Natural killer cell (primary cell): Measurements from ENCODE around the gene TCP11. TPM values are rescaled to one million over a fixed set of nuclear protein-coding genes. Genes with fewer than 3 reads are reported as not detected.

Experiments
- ATAC-seq, 3 donors: fragments of 150-1000 bp in 2 of 3; fragments of 200-7000 bp in 1 of 3; cut with Tn5 transposase; 1 replicate in 1 of 3; 2 replicates in 2 of 3; pipeline ENCODE4 v1.10.0; 2021; ENCODE audit warnings: mild to moderate bottlenecking in 2 of 3, moderate library complexity in 2 of 3
- DNase-seq, 2 donors: peaks; one replicate each; pipeline versions ENCODE4 v3.0.0 to v3.0.0-alpha.2; 2013 to 2021; ENCODE audit warnings: mixed read lengths in 1 of 2
- H3K27ac ChIP-seq: one replicate; pipeline ENCODE4 v1.5.1; 2013; ENCODE audit warnings: mild to moderate bottlenecking, low read length
- H3K27me3 ChIP-seq: one replicate; pipeline ENCODE4 v1.6.1; 2013; ENCODE audit warnings: low read length; ENCODE audit not compliant: control insufficient read depth, insufficient read depth
- H3K36me3 ChIP-seq: one replicate; pipeline ENCODE4 v1.6.1; 2013; ENCODE audit warnings: low read length; ENCODE audit not compliant: control insufficient read depth, insufficient read depth
- H3K4me1 ChIP-seq: one replicate; pipeline ENCODE4 v1.6.1; 2013; ENCODE audit warnings: low read length; ENCODE audit not compliant: control insufficient read depth, insufficient read depth
- H3K4me3 ChIP-seq: one replicate; pipeline ENCODE4 v1.5.1; 2013; ENCODE audit warnings: low read length
- H3K9me3 ChIP-seq: one replicate; pipeline ENCODE4 v1.6.1; 2013; ENCODE audit warnings: low read length; ENCODE audit not compliant: control insufficient read depth, insufficient read depth
- H3K27ac Mint-ChIP-seq, 2 donors: one replicate each; pipeline ENCODE4 v1.8.0; 2022; ENCODE audit warnings: mild to moderate bottlenecking in 2 of 2, mixed read lengths in 2 of 2, moderate library complexity in 1 of 2
- H3K27me3 Mint-ChIP-seq, 2 donors: one replicate each; pipeline ENCODE4 v1.8.0; 2022; ENCODE audit warnings: low read depth in 2 of 2, mixed read lengths in 2 of 2
- H3K36me3 Mint-ChIP-seq: one replicate; pipeline ENCODE4 v1.8.0; 2022; ENCODE audit warnings: mixed read lengths
- H3K4me1 Mint-ChIP-seq, 2 donors: one replicate each; pipeline ENCODE4 v1.8.0; 2022; ENCODE audit warnings: mixed read lengths in 2 of 2
- H3K4me3 Mint-ChIP-seq: one replicate; pipeline ENCODE4 v1.8.0; 2022; ENCODE audit warnings: mild to moderate bottlenecking, moderate library complexity, mixed read lengths
- H3K9me3 Mint-ChIP-seq, 2 donors: one replicate each; pipeline ENCODE4 v1.8.0; 2022; ENCODE audit warnings: mixed read lengths in 2 of 2
- WGBS: methylation state at CpG from one replicate; pipeline ENCODE4 v1.1.7; 2013; ENCODE audit warnings: missing lambda C conversion rate; ENCODE audit not compliant: insufficient coverage; 5-methylcytosine and 5-hydroxymethylcytosine counted together
- intact Hi-C: fragments of 100-400 bp; cut with micrococcal nuclease; formaldehyde crosslinking; loops from one replicate; pipeline ENCODE4 v1.14.2; 2022
- total RNA-seq, 4 donors: library from RNA; stranded (reverse); fragments of 120-200 nt in 1 of 4; gene quantifications; one replicate each; pipeline versions ENCODE4 v1.2.3 to v1.2.4, GENCODE V29; 2013 to 2022
- TF ChIP-seq, protein P1 (sequence below): fragments of 200-600 bp; IDR thresholded peaks from one replicate; pipeline ENCODE4 v1.8.0; 2022; ENCODE audit warnings: antibody characterized with exemption

The TCP11 gene
- total RNA-seq, 3 donors from 2014 or later (not counting 1 experiment from before 2014, with no cell fraction given), result not detected

DNA sequence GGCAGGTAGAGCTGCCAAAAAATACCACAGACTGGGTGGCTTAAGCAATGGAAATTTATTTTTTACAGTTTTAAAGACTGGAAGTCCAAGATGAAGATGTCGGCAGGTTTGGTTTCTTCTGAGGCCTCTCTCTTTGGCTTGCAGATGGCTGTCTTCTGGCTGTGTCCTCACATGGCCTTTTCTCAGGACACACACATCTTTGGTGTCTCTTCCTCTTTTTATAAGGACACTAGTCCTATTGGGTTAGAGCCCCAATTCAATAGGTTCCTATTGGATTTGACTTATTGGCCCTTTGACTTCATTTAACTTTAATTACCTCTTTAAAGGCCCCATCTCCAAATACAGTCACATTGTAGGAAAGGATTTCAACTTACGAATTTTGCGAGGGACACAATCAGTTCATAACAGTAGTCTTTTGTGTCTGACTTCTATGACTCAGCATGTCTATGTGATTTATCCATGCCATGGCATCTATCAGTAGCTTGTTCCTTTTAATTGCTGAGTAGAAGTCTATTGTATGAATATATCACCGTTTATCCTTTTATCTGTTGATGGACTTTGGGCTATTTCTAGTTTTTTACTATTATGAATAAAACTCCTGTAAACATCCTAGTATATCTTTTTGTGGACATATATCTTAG lies 11.0 kb upstream of the TCP11 start:
- Histone ChIP-seq H3K27me3 (peaks cover 2% of the 10 kb centered on the region), H3K9me3 (no peaks in the 10 kb centered on the region), H3K36me3 (no peaks in the 10 kb centered on the region), H3K27ac (no peak overlapping the region), H3K4me1 (no peaks in the 10 kb centered on the region), H3K4me3 (no peak overlapping the region)
- TF ChIP-seq, protein P1, sequence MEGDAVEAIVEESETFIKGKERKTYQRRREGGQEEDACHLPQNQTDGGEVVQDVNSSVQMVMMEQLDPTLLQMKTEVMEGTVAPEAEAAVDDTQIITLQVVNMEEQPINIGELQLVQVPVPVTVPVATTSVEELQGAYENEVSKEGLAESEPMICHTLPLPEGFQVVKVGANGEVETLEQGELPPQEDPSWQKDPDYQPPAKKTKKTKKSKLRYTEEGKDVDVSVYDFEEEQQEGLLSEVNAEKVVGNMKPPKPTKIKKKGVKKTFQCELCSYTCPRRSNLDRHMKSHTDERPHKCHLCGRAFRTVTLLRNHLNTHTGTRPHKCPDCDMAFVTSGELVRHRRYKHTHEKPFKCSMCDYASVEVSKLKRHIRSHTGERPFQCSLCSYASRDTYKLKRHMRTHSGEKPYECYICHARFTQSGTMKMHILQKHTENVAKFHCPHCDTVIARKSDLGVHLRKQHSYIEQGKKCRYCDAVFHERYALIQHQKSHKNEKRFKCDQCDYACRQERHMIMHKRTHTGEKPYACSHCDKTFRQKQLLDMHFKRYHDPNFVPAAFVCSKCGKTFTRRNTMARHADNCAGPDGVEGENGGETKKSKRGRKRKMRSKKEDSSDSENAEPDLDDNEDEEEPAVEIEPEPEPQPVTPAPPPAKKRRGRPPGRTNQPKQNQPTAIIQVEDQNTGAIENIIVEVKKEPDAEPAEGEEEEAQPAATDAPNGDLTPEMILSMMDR, result no peak
- Mint-ChIP-seq H3K36me3 (no peaks in the 10 kb centered on the region), H3K4me3 (no peak overlapping the region), H3K27ac (no peak overlapping the region), H3K9me3 (no peaks in the 10 kb centered on the region), H3K27me3 (peaks cover 11 to 38% of the 10 kb centered on the region in 2 donors), H3K4me1 (no peaks in the 10 kb centered on the region)
- 85% methylated on average over 3 of the region's 4 CpGs for WGBS
- DNase-seq (no peak), ATAC-seq (no peak)
- intact Hi-C loops, result no loop called here

DNA sequence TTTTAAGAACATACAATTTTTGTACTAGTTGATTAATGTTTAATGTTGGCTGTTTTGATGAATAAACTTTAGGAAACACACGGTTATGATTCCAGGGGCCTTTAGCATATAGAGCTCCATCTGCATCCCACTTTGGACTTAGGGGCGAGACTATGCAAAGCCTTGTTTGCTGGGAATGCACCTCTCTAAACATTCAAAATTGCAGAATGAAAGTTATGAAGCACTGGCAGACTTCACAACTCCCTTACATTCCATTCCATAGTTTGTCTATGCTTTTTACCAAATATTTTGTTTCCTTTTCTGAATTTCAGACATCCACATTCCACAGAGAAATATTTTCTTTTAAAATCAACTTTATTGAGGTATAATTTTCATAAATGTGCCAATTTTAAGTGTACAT lies 10.3 kb upstream of the TCP11 start:
- H3K27me3 ChIP-seq, result peaks cover 2% of the 10 kb centered on the region
- Mint-ChIP-seq H3K27me3 (peaks cover 11 to 36% of the 10 kb centered on the region in 2 donors), H3K9me3 (no peaks in the 10 kb centered on the region), H3K4me3 (no peak overlapping the region), H3K36me3 (no peaks in the 10 kb centered on the region), H3K4me1 (no peaks in the 10 kb centered on the region), H3K27ac (no peak overlapping the region)
- intact Hi-C loops, result no loop called here
- DNase-seq, result no peak
- no peak for ATAC-seq
- no peaks in the 10 kb centered on the region for H3K36me3 ChIP-seq
- WGBS, result 84% methylated on average over 2 of the region's 2 CpGs
- H3K9me3 ChIP-seq, result no peaks in the 10 kb centered on the region
- no peak overlapping the region for H3K27ac ChIP-seq
- H3K4me3 ChIP-seq, result no peak overlapping the region
- TF ChIP-seq, protein P1, result no peak
- no peaks in the 10 kb centered on the region for H3K4me1 ChIP-seq

DNA sequence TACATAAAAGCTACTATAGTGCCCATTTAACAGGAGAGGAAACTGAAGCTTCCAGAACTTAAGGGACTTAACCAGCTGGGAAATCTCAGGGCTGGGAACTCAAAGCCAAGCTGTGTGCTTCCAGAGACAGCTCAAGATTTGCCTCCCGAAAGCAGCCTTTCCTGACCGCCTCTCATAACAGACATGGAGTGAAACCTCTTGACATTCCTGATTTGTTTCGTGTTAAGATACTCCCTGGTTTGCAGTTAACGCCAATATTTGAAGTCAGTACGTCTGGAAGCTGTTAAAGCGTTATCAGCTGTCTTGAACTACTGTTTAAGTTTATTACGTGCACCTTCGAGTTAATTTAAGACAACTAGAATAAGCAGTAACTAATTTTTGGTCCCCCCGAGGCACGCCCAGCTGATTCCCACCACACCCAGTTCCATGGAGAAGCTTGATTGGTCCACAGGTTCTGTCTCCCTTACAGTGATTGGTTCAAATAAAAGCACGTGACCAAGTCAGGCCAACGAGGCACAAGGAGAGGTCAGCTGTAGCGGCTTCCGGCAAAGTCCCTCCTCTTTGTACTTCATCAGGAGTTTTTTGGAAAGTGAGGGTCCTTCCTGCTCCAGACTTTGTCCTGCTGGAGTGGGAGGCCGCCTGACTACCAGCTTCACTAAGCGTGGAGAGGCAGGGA lies 8.9 kb upstream of the TCP11 start:
- no peak for ATAC-seq
- intact Hi-C loops, result no loop called here
- Histone ChIP-seq H3K4me3 (no peak overlapping the region), H3K27ac (no peak overlapping the region), H3K4me1 (no peaks in the 10 kb centered on the region), H3K27me3 (peaks cover 2% of the 10 kb centered on the region), H3K9me3 (no peaks in the 10 kb centered on the region), H3K36me3 (no peaks in the 10 kb centered on the region)
- no peak overlapping the region for H3K4me3 Mint-ChIP-seq
- 88% methylated on average over 16 of the region's 16 CpGs for WGBS
- H3K36me3 Mint-ChIP-seq, result no peaks in the 10 kb centered on the region
- H3K4me1 Mint-ChIP-seq, result no peaks in the 10 kb centered on the region
- no peaks in the 10 kb centered on the region for H3K9me3 Mint-ChIP-seq
- TF ChIP-seq, protein P1, result no peak
- H3K27ac Mint-ChIP-seq, result no peak overlapping the region
- peaks cover 8 to 22% of the 10 kb centered on the region in 2 donors for H3K27me3 Mint-ChIP-seq
- DNase-seq, result no peak
